Measurements from ENCODE around the gene TCF7L2.
"Not testable (repeated sequence)": the region's sequence is repeated elsewhere in the genome, so short reads cannot be mapped to it uniquely, and the experiment has no call there.

TCF7L2 gene

DNA sequence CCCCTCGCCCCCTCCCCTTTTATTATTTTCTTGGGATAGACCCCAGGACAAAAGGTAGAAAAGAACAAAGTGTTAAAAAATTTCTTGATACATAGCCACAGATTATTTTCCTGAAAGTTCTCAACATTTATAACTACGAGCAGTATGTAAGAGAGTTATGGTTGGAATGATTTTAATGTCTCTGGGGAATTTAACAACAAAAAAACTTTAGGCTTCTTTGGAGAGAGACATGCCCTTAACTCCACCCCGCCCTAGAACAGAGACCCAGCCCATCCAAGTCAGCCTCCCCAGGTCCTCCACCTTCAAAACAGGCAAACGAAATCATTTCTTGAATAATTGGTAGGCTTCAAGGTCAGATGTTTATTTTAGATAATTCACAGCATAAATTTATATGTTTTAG lies 97.1 kb downstream of the TCF7L2 start:
- DNase-seq (ENCODE audit: low read depth), result no peak

DNA sequence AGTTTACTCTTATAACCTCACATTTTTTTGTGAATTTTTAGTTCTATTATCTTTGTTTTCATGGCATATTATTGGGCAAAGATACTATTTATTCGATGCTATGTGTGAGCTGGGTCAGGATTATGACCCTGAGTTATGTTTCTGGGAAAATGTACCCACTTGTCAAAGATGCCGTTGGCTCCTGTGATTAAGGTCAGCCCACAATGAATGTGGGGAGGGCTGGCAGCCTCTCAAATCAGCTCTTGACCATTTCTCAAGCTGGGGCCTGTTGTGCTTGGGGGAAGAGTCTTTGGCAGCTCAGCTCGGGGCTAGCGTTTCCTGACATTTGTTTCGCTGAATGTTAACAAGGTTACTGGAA lies 97.5 kb downstream of the TCF7L2 start:
- no peak for DNase-seq (ENCODE audit: low read depth)

DNA sequence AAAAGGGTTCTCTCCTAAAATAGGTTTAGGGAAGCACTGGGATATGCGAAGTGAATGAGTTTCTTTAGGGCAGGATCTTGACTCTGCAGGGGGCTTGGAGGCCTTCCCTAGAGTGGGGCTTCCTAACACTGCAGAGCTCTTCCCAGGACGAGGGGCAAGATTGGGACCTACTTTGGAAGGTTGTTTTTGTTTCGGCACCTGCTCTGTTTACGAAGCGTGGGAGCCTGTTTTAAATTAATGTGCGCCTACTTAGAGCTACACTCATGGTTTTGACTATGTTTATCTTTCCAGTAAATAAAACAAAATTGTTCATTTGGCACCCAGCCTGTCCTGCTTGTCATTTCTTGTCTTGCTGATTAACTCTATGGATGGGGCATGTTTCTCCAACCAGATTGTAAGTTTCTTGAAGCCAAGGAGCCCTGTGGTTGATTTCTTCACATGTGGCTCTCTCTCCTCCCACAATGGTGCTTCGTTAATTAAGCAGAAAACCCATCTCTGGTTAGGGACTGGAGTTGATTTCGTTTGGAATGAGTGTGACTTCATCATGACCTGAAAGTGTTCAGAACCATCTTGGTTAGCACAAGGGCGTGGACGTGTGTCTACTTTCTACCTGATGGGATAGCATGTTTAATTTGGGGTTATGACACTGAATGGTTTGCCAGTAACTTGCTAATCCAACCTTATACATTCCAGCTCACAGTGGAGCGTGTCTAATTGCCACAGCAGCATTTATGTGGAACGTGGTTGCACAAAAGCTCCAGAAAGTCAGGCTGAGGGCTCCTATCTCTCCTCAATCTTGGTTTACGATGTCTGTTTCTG lies 98.1 kb downstream of the TCF7L2 start:
- peak; percentile 68 for DNase-seq (ENCODE audit: low read depth)

DNA sequence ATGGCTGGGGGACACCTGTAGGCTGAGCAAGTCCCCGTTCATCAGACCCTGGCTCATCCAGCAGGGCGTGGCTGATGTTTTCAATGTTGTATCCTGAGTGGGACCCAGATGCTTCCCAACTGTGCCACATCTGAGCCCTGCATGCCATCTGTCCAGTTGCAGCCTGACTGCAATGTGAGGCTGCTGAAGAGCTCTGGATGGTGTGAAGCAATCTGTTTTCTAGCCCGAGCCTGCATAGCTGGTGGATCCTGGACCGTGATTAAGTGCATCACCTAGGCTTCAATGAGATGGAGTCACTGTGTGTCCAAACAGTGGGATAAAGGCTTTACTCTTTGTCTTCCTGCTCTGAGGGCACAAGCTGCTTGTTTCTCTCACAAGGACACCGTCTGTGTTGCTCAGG lies 99.8 kb downstream of the TCF7L2 start:
- no peak for DNase-seq (ENCODE audit: low read depth)

DNA sequence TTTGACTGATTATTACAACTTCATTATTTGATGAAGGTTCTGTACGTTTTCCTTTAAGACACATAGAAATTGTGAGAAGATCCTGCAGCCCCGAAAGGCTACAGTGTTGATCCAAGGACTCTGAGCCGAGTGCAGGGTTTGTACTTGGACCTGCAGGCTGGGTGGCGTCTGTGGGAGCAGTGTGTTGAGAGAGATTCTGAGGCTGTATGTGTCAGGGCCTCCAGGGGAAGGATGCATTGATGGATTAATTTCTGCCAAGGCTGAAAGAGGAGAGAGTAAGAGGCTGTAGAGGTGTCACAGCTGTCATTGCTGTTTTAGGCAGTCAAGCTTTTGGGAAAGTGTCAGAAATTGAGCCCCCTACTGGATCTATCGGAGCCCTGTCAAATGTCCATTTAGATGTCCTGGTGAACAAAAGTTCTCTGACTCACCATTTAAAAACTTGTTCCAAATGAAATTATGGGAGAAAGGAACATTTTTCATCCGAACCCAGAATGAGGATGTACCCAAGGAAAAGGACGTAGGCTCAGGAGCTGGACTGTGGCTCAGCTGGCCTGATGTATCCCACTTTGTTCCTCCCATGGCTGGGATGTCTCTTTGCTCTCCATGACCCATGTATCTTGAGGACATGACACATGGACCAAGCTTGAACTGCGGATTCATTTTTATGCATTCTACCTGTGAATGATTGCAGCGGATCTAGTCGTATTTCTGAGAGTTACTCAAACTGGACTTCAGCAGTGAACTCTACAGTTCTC lies 102.2 kb downstream of the TCF7L2 start:
- peak; percentile 35 for DNase-seq (ENCODE audit: low read depth)

DNA sequence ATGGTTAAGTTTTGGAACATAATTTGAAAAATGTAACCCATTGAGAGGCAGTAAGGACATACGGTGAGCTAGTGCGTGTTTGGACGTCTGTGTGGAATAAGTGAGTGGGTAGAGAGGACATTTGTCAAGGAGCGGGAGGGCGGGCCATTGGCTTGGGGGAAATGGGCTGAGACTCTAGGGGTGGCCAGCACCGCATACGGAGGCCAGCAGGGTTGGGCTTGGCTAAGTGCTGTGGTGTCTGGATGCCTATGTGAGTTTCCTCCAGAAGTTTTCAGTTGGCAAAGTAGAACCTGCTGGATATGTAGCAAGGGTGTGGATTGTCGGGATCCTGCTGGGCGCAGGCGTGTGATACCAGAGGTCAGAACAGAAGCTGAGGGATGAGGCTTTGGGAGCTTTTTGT lies 103.0 kb downstream of the TCF7L2 start:
- no peak for DNase-seq (ENCODE audit: low read depth)

DNA sequence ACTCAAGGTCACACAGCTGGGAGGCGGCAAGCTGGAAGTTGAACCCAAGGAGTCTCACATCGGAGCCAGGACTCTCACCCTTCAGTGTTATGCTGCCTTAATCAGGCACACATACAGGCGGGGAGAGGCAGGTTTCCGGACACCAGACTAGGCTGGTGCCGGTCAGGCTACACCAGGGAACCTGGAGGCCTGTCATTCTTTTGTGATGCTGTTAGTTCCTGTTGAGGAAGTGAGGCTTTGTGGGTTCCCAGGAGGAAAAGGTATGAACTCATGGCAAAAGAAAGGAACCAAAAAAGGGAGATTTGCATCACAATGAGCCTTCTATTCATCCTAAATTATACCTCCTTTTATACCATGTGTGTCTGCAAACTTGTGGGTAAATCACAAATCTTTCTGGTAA lies 103.8 kb downstream of the TCF7L2 start:
- DNase-seq (ENCODE audit: low read depth), result no peak

DNA sequence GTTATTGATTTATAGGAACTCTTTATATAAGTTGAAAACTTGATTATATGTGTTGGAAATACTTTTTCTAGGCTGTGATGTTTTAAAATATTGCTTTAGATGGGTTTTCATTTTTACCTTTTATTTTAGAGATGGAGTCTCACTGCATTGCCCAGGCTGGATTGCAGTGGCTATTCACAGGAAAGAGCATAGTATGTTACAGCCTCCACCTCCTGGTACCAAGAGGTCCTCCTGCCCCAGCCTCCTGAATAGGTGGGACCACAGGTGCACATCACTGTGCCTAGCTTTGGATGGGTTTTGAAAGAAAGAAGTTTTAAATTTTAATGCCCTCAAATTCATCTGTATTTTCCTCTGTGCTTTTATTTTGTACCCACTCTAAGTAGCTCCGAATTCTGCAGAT lies 105.4 kb downstream of the TCF7L2 start:
- DNase-seq (ENCODE audit: low read depth), result no peak

DNA sequence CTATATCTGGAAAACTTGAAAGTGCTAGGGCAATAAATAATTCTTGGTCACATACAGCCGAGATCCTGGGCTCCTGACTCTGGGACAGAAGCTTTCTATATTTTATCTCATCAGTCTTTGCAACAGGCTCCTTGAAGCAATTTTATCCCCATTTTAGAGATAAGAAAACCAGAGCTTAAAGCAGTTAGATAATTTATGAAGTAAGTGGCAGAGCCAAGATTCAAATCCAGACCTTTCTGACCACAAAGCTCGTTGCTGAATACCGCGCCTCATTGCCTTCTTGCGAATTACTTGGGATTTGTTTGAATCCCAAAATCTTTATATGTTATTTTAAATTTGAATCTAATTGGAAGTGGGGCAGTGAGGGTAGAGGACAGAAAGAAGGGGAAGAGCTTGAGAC lies 106.0 kb downstream of the TCF7L2 start:
- DNase-seq (ENCODE audit: low read depth), result no peak

DNA sequence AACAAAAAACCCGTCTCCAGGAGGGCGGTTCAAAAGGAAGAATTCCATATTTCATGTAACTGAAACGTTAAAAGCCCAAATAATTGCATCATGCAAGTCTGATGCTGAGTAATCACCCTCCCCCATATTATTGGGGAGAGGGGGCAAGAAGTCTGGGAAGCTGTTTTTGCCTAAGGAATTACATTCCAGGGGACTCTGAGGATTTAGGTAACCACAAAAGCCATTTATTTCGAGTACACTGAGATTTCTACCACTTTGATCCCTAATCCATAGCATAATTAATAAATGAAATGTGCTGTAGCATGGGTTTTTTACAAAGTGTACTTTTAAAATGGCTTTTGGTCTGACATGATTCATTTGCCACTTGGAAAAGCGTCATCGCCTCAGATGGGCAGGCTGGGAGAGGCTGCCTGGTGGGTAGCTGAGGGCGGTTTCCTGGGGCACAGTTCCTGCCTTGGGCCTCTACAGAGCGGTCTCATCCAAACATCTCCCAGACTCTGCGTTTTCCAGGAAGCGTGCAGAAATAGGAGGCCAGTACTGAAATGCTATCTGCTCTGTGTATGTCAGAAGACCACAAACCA lies 106.5 kb downstream of the TCF7L2 start:
- peak; percentile 53 for DNase-seq (ENCODE audit: low read depth)

DNA sequence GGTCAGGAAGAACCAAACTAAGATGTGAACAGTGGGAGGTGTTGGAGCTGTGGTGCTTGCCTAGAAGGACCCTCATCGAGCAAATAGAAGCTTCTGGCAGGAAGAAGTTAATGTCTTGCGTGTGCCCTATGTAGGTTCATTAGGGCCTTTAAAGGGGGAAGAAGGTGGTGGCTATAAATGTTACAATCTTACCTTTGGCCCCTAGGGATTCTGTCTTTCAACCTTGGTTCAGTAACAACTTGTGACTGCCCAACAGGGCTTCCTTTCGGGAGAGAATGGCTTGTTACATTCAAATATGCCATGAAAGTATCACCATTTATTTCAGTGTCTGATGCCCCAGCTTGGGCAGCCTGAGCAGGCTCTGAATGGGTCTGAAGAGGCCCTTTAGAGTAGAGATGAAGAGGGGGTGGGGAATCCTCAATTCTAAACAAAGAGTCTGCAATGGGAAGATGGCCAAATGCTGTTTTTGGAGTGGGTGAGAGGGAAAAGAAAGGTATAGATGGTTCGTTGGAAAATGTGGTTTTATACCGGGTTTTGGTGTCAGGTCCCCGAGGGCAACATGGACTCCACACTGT lies 108.0 kb downstream of the TCF7L2 start:
- no peak for DNase-seq (ENCODE audit: low read depth)

DNA sequence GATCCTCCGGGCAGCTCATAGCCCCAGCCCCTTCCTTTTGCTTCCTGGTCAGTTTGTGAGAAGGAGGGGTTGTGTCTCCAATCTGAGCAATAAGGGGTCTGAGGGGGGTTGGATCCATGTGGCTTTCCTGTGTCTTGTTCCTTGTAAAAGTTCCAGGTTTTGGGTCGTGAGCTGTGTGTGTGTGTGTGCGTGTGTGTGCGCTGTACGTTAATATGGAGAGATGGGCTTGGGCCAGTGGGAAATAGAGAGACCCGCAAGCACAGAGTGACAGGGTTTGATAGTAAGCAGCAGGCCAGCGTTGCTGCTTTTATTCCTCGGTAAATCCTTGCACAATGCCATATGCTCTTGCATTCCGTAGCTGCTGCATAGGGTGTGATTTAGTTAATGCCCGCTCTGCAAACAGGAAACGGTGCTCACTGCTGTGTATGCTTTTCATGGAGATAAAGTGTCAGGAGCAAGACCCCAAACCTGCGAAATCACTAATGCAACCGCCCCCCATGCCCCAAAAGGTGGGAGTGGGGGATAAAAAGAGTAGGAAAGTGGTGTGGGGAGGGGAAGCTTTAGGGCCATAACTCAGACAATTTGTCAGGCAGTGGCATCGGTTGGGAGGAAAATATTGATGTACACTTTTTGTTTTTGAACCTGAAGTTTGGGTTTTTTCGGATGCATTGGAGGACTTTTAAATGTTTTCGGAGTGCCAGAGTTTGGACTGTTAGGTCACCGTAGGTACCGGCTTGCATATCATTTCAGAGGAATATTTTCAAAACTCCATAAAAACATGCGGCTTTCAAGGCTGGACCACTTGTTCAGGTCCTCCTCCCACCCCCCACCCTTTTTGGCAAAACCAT lies 108.7 kb downstream of the TCF7L2 start:
- DNase-seq (ENCODE audit: low read depth), result peak; percentile 76

DNA sequence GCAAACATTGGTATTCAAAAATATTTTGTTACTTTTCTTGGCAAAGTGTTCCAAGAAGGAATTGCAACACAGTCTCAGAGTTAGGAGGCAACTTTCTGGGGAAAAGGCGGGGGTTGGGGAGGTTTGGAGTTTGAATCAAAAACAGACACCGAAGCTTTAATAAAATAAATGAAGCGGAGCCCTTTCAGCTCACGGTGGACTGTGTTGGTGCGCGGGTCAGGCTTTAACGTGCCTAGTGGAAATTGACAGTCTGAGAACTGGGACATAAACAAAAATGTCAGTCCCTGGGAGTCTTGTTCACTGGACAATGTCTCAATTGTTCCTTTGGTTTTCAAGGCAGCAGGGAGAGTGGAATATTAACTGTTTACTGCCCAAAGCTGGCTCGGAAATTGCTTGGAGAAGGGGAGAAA lies 109.3 kb downstream of the TCF7L2 start:
- DNase-seq (ENCODE audit: low read depth), result peak; percentile 76

DNA sequence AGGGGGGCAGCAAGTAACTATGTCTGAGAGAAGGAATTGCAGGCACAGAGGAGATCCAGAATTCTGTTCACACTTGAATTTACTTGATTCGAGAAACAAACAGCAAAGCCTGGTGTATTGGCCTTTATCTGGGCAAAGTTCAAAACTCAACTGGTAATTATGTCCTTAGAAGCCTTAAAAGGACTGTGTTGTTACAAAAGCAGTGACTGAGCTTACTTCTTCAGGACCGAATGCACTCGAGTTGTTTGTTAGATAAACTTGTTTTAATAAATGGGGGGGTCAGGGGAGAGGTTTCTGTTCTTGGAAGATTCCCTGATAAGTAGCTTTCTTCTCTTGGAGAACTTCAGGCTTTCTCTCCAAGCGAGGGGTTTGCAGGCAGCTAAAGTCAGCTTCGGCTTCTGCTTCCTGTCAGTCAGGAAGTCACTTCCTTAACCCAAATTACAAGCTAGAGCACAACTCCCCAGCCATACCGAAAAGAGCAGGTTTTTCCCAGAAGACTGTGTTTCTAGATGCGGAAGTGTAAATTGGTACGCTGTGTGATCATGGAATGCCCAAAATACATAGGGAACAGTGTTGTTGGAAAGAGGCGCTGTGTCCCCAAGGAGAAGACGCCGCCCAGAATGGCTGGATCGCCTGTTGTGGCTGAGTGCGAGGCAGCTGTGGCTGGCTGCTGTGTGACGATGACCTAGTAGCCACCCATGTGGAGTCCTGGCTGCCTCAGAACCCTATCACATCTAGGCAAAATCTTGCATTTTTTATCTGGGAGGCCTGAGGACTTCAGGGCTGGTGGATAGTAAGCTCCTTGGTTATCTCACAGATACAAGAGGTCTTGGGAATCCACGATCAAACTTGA lies 110.4 kb downstream of the TCF7L2 start:
- DNase-seq (ENCODE audit: low read depth), result no peak

DNA sequence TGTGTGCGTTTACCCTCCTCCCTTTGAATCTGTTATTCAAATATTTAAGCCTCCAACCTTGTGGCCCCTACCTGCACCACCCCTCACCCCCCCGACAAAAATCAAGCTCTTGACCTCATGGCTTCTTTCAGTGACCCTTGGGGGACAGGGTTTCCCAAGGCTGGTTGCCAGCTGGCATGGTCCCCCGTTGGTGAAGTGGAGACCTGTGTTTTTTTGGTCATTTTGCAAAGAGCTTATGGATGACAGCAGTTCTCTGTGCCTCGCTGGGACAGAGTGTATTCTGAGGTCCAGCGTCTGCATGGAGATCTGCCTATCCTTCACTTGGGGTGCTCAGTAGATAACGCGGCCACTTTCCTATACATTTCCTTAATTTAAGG lies 111.0 kb downstream of the TCF7L2 start:
- DNase-seq (ENCODE audit: low read depth), result no peak

DNA sequence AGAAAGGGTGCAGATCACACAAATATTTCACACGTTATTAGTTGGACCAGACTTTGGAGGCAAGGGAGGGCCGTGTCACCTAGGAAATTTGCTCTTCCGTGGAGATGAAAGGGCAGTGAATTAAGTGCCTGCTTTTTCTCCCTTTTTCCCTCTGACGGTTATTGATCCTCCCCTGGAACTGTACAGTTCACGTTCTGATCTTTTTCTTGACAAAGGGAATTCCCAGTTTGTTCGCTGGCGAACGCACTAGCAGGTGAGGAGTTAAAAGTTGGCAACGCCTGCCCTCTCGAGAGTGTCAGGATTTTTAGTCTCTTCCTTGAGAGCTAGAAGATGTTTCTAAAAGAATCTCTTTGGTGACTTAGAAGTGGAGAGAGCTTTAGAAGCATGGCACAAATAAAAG lies 111.5 kb downstream of the TCF7L2 start:
- no peak for DNase-seq (ENCODE audit: low read depth)

DNA sequence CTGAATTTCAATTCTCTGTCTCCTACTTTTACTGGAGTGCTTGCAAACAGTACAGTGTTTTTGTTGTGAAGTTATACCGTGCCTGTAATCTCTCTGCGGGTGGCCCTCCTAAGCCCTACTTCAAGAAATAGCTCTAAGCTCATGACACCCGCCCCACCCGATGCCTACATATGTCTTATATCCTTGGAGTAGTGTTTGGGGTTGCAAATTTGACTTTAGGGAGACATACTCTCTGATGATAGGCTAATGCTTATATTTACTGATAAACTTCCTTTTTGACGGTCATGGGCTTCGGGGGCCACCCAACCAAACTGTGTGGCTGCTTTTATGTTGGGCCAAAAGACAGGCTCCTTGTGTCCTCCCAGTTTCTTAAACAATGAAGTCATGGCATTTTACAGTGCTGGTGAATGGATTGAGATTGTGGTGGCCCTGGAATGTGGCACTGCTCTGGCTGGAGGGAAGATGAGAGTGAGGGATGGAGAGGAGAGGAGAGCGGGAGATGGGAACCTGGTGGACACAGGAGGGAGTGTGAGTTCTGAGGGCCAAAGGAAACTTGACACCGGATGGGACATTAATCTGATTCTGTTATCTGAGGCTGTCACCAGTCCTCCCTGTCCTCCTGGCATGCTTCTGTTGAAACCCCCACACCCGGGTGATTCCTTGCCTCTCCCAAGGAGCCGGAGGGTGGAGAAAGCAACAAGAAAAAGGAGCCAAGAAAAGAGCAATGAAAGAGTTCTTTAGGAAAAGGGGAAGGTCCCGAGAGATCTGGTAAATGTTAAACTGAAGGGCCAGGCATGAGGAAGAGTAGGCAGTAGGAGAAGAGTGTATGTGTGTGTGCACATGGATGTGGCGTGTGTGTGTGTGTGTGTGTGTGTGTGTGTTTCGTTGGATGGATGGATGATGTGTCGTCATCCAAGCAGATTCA lies 113.3 kb downstream of the TCF7L2 start:
- DNase-seq (ENCODE audit: low read depth), result peak; percentile 56

DNA sequence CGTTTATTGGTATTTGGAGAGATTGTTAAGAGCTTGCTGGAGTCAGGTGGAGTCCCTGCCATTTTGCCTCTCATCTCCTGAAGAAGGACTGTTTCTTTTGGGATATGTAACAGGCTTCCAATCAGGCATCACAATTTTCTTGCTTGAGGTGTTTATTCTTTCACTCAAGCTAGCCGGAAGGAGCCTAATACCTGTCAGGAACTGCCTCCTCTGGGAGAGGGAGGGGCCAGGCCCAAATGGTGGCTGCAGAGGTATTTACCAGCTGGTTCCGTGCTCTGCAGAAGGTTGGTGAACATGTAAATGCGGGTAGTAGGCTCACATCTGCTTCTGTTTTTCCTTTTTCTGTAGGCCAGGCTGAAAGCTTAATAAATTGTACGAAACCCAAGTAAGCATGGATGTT lies 114.0 kb downstream of the TCF7L2 start:
- DNase-seq (ENCODE audit: low read depth), result no peak

DNA sequence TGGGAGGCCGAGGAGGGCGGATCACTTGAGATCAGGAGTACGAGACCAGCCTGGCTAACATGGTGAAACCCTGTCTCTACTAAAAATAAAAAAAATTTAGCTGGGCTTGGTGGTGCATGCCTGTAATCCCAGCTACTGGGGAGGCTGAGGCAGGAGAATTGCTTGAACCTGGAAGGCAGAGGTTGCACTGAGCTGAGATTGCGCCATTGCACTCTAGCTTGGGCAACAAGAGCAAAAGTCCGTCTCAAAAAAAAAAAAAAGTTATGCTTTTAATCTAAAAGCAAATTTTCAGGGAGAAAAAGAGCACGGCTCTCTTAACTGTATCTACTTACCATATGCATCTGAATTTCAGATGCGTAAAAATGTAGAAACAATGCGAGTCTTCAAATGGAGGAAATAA lies 116.1 kb downstream of the TCF7L2 start:
- DNase-seq (ENCODE audit: low read depth), result not testable (repeated sequence)
